Smooth muscle cell (in vitro differentiated cells): ENCODE measurements around the gene OR2C1. TPM values are rescaled to one million over a fixed set of nuclear protein-coding genes. Genes with fewer than 3 reads are reported as not detected.

ENCODE experiments used
- DNase-seq: peaks from one replicate; lab custom pipeline; 2025; ENCODE audit not compliant: unreplicated experiment; lab: John Stamatoyannopoulos, UW
- H2AFZ ChIP-seq: fragments of 200-600 bp; sonication (generic); 2 replicates; pipeline ENCODE4 v1.6.0; 2016; ENCODE audit warnings: antibody characterized with exemption, low read depth, mild to moderate bottlenecking
- H3F3A ChIP-seq: fragments of 200-600 bp; sonication (generic); 2 replicates; pipeline ENCODE4 v1.6.0; 2017; ENCODE audit warnings: antibody characterized with exemption, low read depth
- H3K27ac ChIP-seq: fragments of 200-600 bp; sonication (generic); 2 replicates; pipeline ENCODE4 v1.5.1; 2016; ENCODE audit warnings: low read depth, mild to moderate bottlenecking
- H3K27me3 ChIP-seq: fragments of 200-600 bp; sonication (generic); 2 replicates; pipeline ENCODE4 v1.6.1; 2016; ENCODE audit warnings: low read depth, mild to moderate bottlenecking
- H3K36me3 ChIP-seq: fragments of 200-600 bp; sonication (generic); 2 replicates; pipeline ENCODE4 v1.5.1; 2016; ENCODE audit warnings: low read depth
- H3K4me1 ChIP-seq: fragments of 200-600 bp; sonication (generic); 2 replicates; pipeline ENCODE4 v1.5.1; 2016; ENCODE audit warnings: low read depth
- H3K4me2 ChIP-seq: fragments of 200-600 bp; sonication (generic); 2 replicates; pipeline ENCODE4 v1.6.0; 2016; ENCODE audit warnings: mild to moderate bottlenecking
- H3K4me3 ChIP-seq: fragments of 200-600 bp; sonication (generic); 2 replicates; pipeline ENCODE4 v1.5.1; 2016; ENCODE audit warnings: mild to moderate bottlenecking
- H3K79me2 ChIP-seq: fragments of 200-600 bp; sonication (generic); 2 replicates; pipeline ENCODE4 v1.6.0; 2016; ENCODE audit warnings: low read depth, mild to moderate bottlenecking
- H3K9ac ChIP-seq: fragments of 200-600 bp; sonication (generic); 2 replicates; pipeline ENCODE4 v1.6.0; 2016; ENCODE audit warnings: low read depth
- H3K9me3 ChIP-seq: fragments of 200-600 bp; sonication (generic); replicated peaks from 2 replicates; pipeline ENCODE4 v1.5.1; 2016; ENCODE audit warnings: low read depth
- H4K20me1 ChIP-seq: fragments of 200-600 bp; sonication (generic); 2 replicates; pipeline ENCODE4 v1.6.0; 2016; ENCODE audit warnings: low read depth
- CTCF ChIP-seq: fragments of 200-600 bp; sonication (generic); IDR thresholded peaks from 2 replicates; pipeline ENCODE4 v1.5.1; 2017; ENCODE audit warnings: borderline replicate concordance, mild to moderate bottlenecking, antibody characterized with exemption; ENCODE audit not compliant: insufficient read depth, poor library complexity, severe bottlenecking
- WGBS: methylation state at CpG from one replicate; pipeline ENCODE4 v1.1.7; 2016; ENCODE audit warnings: low lambda C conversion rate; 5-methylcytosine and 5-hydroxymethylcytosine counted together
- polyA plus RNA-seq: library from polyadenylated mRNA; unstranded; fragments of >200 nt; fragmentation: Nextera tagmentation; extraction: Ambion mirVana; gene quantifications from 2 replicates; pipeline ENCODE4 v1.2.1, GENCODE V29; 2016
- total RNA-seq: library from RNA; depleted of rRNA; stranded (reverse); fragments of >200 nt; gene quantifications from 2 replicates; pipeline ENCODE4 v1.2.3, GENCODE V29; 2014

The OR2C1 gene
- total and polyA plus RNA-seq, 2 experiments from 2014 or later, result not detected

GRCh38 chr16:3346041-3346440 lies 9.6 kb upstream of the OR2C1 start:
- Histone ChIP-seq H3K9me3 (no peaks in the 10 kb centered on the region), H3K9ac (no peak overlapping the region), H4K20me1 (no peaks in the 10 kb centered on the region), H3K4me1 (no peaks in the 10 kb centered on the region), H3K4me3 (no peak overlapping the region), H3K36me3 (no peaks in the 10 kb centered on the region), H3K79me2 (no peaks in the 10 kb centered on the region), H3K4me2 (no peak overlapping the region), H3F3A (no peaks in the 10 kb centered on the region), H3K27me3 (no peaks in the 10 kb centered on the region), H2AFZ (no peak overlapping the region), H3K27ac (no peak overlapping the region)
- 66% methylated on average over 2 of the region's 2 CpGs for WGBS
- no peak for DNase-seq
- TF ChIP-seq CTCF, result no peak

GRCh38 chr16:3347586-3347985 lies 8.1 kb upstream of the OR2C1 start:
- Histone ChIP-seq H3K27ac (no peak overlapping the region), H3K4me1 (no peaks in the 10 kb centered on the region), H3F3A (no peaks in the 10 kb centered on the region), H3K36me3 (no peaks in the 10 kb centered on the region), H3K9me3 (no peaks in the 10 kb centered on the region), H2AFZ (no peak overlapping the region), H3K79me2 (no peaks in the 10 kb centered on the region), H3K9ac (no peak overlapping the region), H3K4me2 (no peak overlapping the region), H3K27me3 (no peaks in the 10 kb centered on the region), H4K20me1 (no peaks in the 10 kb centered on the region), H3K4me3 (no peak overlapping the region)
- TF ChIP-seq CTCF, result no peak
- WGBS, result 67% methylated on average over 10 of the region's 10 CpGs
- DNase-seq, result no peak

GRCh38 chr16:3348547-3349167 lies 7.0 kb upstream of the OR2C1 start:
- Histone ChIP-seq H3K79me2 (no peaks in the 10 kb centered on the region), H3K4me1 (no peaks in the 10 kb centered on the region), H2AFZ (no peak overlapping the region), H3K36me3 (no peaks in the 10 kb centered on the region), H3K9ac (no peak overlapping the region), H3K27ac (no peak overlapping the region), H3K4me3 (no peak overlapping the region), H3K27me3 (no peaks in the 10 kb centered on the region), H3K4me2 (no peak overlapping the region), H4K20me1 (no peaks in the 10 kb centered on the region), H3F3A (no peaks in the 10 kb centered on the region), H3K9me3 (no peaks in the 10 kb centered on the region)
- WGBS, result 69% methylated on average over 4 of the region's 4 CpGs
- no peak for TF ChIP-seq CTCF
- DNase-seq, result no peak

GRCh38 chr16:3349175-3349574 lies 6.5 kb upstream of the OR2C1 start:
- Histone ChIP-seq H3K36me3 (no peaks in the 10 kb centered on the region), H3K4me3 (no peak overlapping the region), H3K79me2 (no peaks in the 10 kb centered on the region), H3K27me3 (no peaks in the 10 kb centered on the region), H3K4me2 (no peak overlapping the region), H3K9me3 (no peaks in the 10 kb centered on the region), H4K20me1 (no peaks in the 10 kb centered on the region), H3K27ac (no peak overlapping the region), H2AFZ (no peak overlapping the region), H3K9ac (no peak overlapping the region), H3K4me1 (no peaks in the 10 kb centered on the region), H3F3A (no peaks in the 10 kb centered on the region)
- WGBS, result 75% methylated on average over 13 of the region's 13 CpGs
- no peak for TF ChIP-seq CTCF
- DNase-seq, result no peak
